Measurements from ENCODE around the gene STAT5B. TPM values are rescaled to one million over a fixed set of nuclear protein-coding genes. Genes with fewer than 3 reads are reported as not detected.

Gene STAT5B
- total and polyA plus RNA-seq, 2 of the 13 experiments (the other 11 are each of a cell fraction or from before 2014, with no cell fraction given) = 21.0 to 42.8 TPM

- peak; percentile 38; the same call in 1 of the 2 replicates for TF ChIP-seq GATAD1 (CRISPR knock-in tag; IDR thresholded peaks at IDR 0.05)
- 0 out of 2 replicates have a peak, but pooled peaks have one; percentile 35 for TF ChIP-seq ARHGAP35 (CRISPR knock-in tag; IDR thresholded peaks at IDR 0.05; ENCODE audit: borderline replicate concordance)
- TF ChIP-seq GPBP1L1 (CRISPR knock-in tag; IDR thresholded peaks at IDR 0.05) = no peak
- no peak for TF ChIP-seq ZNF773 (CRISPR knock-in tag; IDR thresholded peaks at IDR 0.05; ENCODE audit: borderline replicate concordance)
- TF ChIP-seq SIX1 (CRISPR knock-in tag; IDR thresholded peaks at IDR 0.05; ENCODE audit: borderline replicate concordance) = no peak
- TF ChIP-seq ATF3 (CRISPR knock-in tag; IDR thresholded peaks at IDR 0.05) = 0 out of 2 replicates have a peak, but pooled peaks have one; percentile 22
- TF ChIP-seq NFE2 (CRISPR knock-in tag; IDR thresholded peaks at IDR 0.05) = no peak
- no peak for TF ChIP-seq KMT2B (CRISPR knock-in tag; IDR thresholded peaks at IDR 0.05)
- no peak for TF ChIP-seq ZFP90 (CRISPR knock-in tag; IDR thresholded peaks at IDR 0.05; ENCODE audit: borderline replicate concordance)
- peak; percentile 89; the same call in 1 of the 2 replicates for TF ChIP-seq ZMYM2 (CRISPR knock-in tag; IDR thresholded peaks at IDR 0.05)
- no peak for TF ChIP-seq CREM (IDR thresholded peaks at IDR 0.05)
- no peak for TF ChIP-seq CREM (CRISPR knock-in tag; IDR thresholded peaks at IDR 0.05)
- TF ChIP-seq TFDP2 (CRISPR knock-in tag; IDR thresholded peaks at IDR 0.05) = no peak
- peak; percentile 55; the same call in 1 of the 2 replicates for TF ChIP-seq CBX5 (CRISPR knock-in tag; IDR thresholded peaks at IDR 0.05; ENCODE audit: borderline replicate concordance)
- peak; percentile 48; the same call in 1 of the 2 replicates for TF ChIP-seq ZBTB26 (CRISPR knock-in tag; IDR thresholded peaks at IDR 0.05; ENCODE audit: borderline replicate concordance)
- no peak for TF ChIP-seq ZNF546 (CRISPR knock-in tag; conservative IDR thresholded peaks at IDR 0.05)
- 0 out of 4 replicates have a peak, but pooled peaks of 1 of the 2 experiments have one; percentile 7 for TF ChIP-seq REST (IDR thresholded peaks at IDR 0.05; ENCODE audit: borderline replicate concordance in 1 of 2, low read depth in 1 of 2, low read length in 2 of 2)
- TF ChIP-seq SSRP1 (CRISPR knock-in tag; IDR thresholded peaks at IDR 0.05) = no peak
- TF ChIP-seq ZZZ3 (CRISPR knock-in tag; IDR thresholded peaks at IDR 0.05; ENCODE audit: borderline replicate concordance) = no peak
- TF ChIP-seq GLMP (CRISPR knock-in tag; IDR thresholded peaks at IDR 0.05; ENCODE audit: borderline replicate concordance) = no peak
- TF ChIP-seq CEBPB (IDR thresholded peaks at IDR 0.05; ENCODE audit: borderline replicate concordance, low read depth, low read length) = peak; percentile 93
- no peak for TF ChIP-seq RBM39 (IDR thresholded peaks at IDR 0.05; ENCODE audit: low read depth, low read length, poor library complexity, severe bottlenecking)
Measured at GRCh38 chr17:42247734-42248133, 28.5 kb downstream of the STAT5B start (continued).
